Measurements from ENCODE around the gene C19orf33. TPM values are rescaled to one million over a fixed set of nuclear protein-coding genes. Genes with fewer than 3 reads are reported as not detected.

C19orf33 gene
- total RNA-seq, 1 experiment from 2014 or later: 135 TPM

GRCh38 chr19:38315657-38316476, 11.8 kb downstream of the C19orf33 start, which contains the start of gene YIF1B:
Gene YIF1B (minus strand): TSS chr19:38315947. CDS start chr19:38315917, 30 bp downstream.
- CTCF ChIA-PET: no interaction called here
- POLR2A ChIA-PET: no interaction called here
- intact Hi-C loops (cut with micrococcal nuclease): loop anchor here (1.0 kb wide), 1 partner anchor 11 kb away; no protein-coding TSS in a partner anchor

GRCh38 chr19:38316477-38317067, 12.5 kb downstream of the C19orf33 start:
- BruUV-seq (replicated peaks): no TSS peak
- Histone ChIP-seq H3K27ac (ENCODE audit: low read depth, low read length) (peak overlapping the region; percentile 54), H3K27me3 (ENCODE audit: insufficient read depth, low read length) (no peaks in the 10 kb centered on the region), H4K20me1 (ENCODE audit: insufficient read depth) (no peaks in the 10 kb centered on the region), H3K9me3 (ENCODE audit: control insufficient read depth in 1 of 2, insufficient read depth in 1 of 2, low read depth in 1 of 2, low read length in 2 of 2) (no peaks in the 10 kb centered on the region), H3K79me2 (ENCODE audit: insufficient read depth, low read length) (peaks cover 35% of the 10 kb centered on the region), H3K36me3 (ENCODE audit: control insufficient read depth in 1 of 2, insufficient read depth in 2 of 2, low read length in 2 of 2) (no peaks in the 10 kb centered on the region), H3K4me3 (replicated peaks in 1 of 2; ENCODE audit: low read depth in 1 of 2, low read length in 2 of 2) (peak overlapping the region; percentile 45 to 59), H3K9ac (ENCODE audit: low read length) (peak overlapping the region; percentile 70), H3K4me2 (ENCODE audit: low read length) (peak overlapping the region; percentile 92), H3K4me1 (ENCODE audit: control insufficient read depth in 1 of 2, insufficient read depth in 2 of 2, low read length in 2 of 2) (peaks cover 17 to 46% of the 10 kb centered on the region in 2 experiments), H3K9me2 (ENCODE audit: insufficient read depth) (no peaks in the 10 kb centered on the region), H2AFZ (ENCODE audit: low read depth, low read length, poor library complexity, severe bottlenecking) (peak overlapping the region; percentile 82)
- RAD21 ChIA-PET (ENCODE audit: low non-redundant PET in 1 of 2, low total read pairs in 2 of 2, uncharacterized antibody in 2 of 2, unreplicated experiment in 2 of 2): no interaction called here
- ATAC-seq: no peak
- intact Hi-C loops (cut with micrococcal nuclease): no loop called here
- POLR2A ChIA-PET: no interaction called here
- no peak for DNase-seq (ENCODE audit: low read depth, low spot score)
- TF ChIP-seq CEBPB (IDR thresholded peaks at IDR 0.05; ENCODE audit: low read depth) (no peak), POLR2A (IDR thresholded peaks at IDR 0.05; ENCODE audit: borderline replicate concordance, extremely low read depth, insufficient read depth, insufficient read length) (no peak), ZNF274 (IDR thresholded peaks at IDR 0.05; ENCODE audit: low read depth, low read length) (no peak), MAX (IDR thresholded peaks at IDR 0.05) (no peak), ZFX (IDR thresholded peaks at IDR 0.05) (no peak), SP1 (IDR thresholded peaks at IDR 0.05; ENCODE audit: low read depth) (no peak), YY1 (IDR thresholded peaks at IDR 0.05; ENCODE audit: extremely low read depth, insufficient replicate concordance, low read depth, low read length) (no peak), EZH2phosphoT487 (IDR thresholded peaks at IDR 0.05; ENCODE audit: borderline replicate concordance) (no peak), RAD21 (IDR thresholded peaks at IDR 0.05; ENCODE audit: low read depth) (no peak), EGR1 (IDR thresholded peaks at IDR 0.05; ENCODE audit: low read depth) (no peak), SRF (IDR thresholded peaks at IDR 0.05; ENCODE audit: low read depth) (no peak), CBX3 (IDR thresholded peaks at IDR 0.05; ENCODE audit: low read depth) (no peak), JUND (IDR thresholded peaks at IDR 0.05) (no peak), ELF1 (IDR thresholded peaks at IDR 0.05; ENCODE audit: borderline replicate concordance, low read depth) (no peak), ATF3 (IDR thresholded peaks at IDR 0.05) (no peak), ZBTB33 (IDR thresholded peaks at IDR 0.05; ENCODE audit: extremely low read depth, insufficient replicate concordance, low read length) (no peak)
- CTCF ChIA-PET: no interaction called here

More at GRCh38 chr19:38315657-38316476, 11.8 kb downstream of the C19orf33 start, which contains the start of gene YIF1B:
- H3K4me2 ChIP-seq (ENCODE audit: low read length): peak within 1 kb of the TSS; percentile 100
- no peaks in the 10 kb centered on the region for H3K36me3 ChIP-seq (ENCODE audit: control insufficient read depth in 1 of 2, insufficient read depth in 2 of 2, low read length in 2 of 2)
- peak within 1 kb of the TSS; percentile 81 for H3K27ac ChIP-seq (ENCODE audit: low read depth, low read length)
- peak within 1 kb of the TSS; percentile 86 for H3K9ac ChIP-seq (ENCODE audit: low read length)
- TF ChIP-seq YY1 (IDR thresholded peaks at IDR 0.05; ENCODE audit: extremely low read depth, insufficient replicate concordance, low read depth, low read length) (peak; percentile 31), CBX3 (IDR thresholded peaks at IDR 0.05; ENCODE audit: low read depth) (no peak; the same call in 1 of the 2 replicates), SP1 (IDR thresholded peaks at IDR 0.05; ENCODE audit: low read depth) (peak; percentile 64), EGR1 (IDR thresholded peaks at IDR 0.05; ENCODE audit: low read depth) (peak; percentile 56; the same call in 1 of the 2 replicates), TCF7L2 (IDR thresholded peaks at IDR 0.05; ENCODE audit: borderline replicate concordance, extremely low read depth, insufficient read depth, insufficient read length) (peak; percentile 29), POLR2AphosphoS5 (IDR thresholded peaks at IDR 0.05; ENCODE audit: low read depth, low read length) (peak; percentile 60)
- RAD21 ChIA-PET (ENCODE audit: low non-redundant PET in 1 of 2, low total read pairs in 2 of 2, uncharacterized antibody in 2 of 2, unreplicated experiment in 2 of 2): no interaction called here
- H3K4me3 ChIP-seq (replicated peaks in 1 of 2; ENCODE audit: low read depth in 1 of 2, low read length in 2 of 2): peak within 1 kb of the TSS; percentile 90 to 94
- no peaks in the 10 kb centered on the region for H3K27me3 ChIP-seq (ENCODE audit: insufficient read depth, low read length)
- peak; percentile 97 for DNase-seq (ENCODE audit: low read depth, low spot score)
- no peaks in the 10 kb centered on the region for H4K20me1 ChIP-seq (ENCODE audit: insufficient read depth)
- peaks cover 28% of the 10 kb centered on the region for H3K79me2 ChIP-seq (ENCODE audit: insufficient read depth, low read length)
- peaks cover 15 to 39% of the 10 kb centered on the region in 2 experiments for H3K4me1 ChIP-seq (ENCODE audit: control insufficient read depth in 1 of 2, insufficient read depth in 2 of 2, low read length in 2 of 2)
- no TSS peak for BruUV-seq (replicated peaks)
- H3K9me2 ChIP-seq (ENCODE audit: insufficient read depth): no peaks in the 10 kb centered on the region
- ATAC-seq: peak; percentile 90
- no peaks in the 10 kb centered on the region for H3K9me3 ChIP-seq (ENCODE audit: control insufficient read depth in 1 of 2, insufficient read depth in 1 of 2, low read depth in 1 of 2, low read length in 2 of 2)
- H2AFZ ChIP-seq (ENCODE audit: low read depth, low read length, poor library complexity, severe bottlenecking): peak within 1 kb of the TSS; percentile 82
